GM06990 (cell line): ENCODE results near the gene SKP1.

Experiments
- DNase-seq: peaks from one replicate; pipeline ENCODE4 v3.0.0-alpha.2; 2011; ENCODE audit not compliant: insufficient read length; ENCODE audit errors: extremely low read depth
- H3K27me3 ChIP-seq: replicated peaks from 2 replicates; pipeline ENCODE4 v1.6.0; 2011; ENCODE audit warnings: low read length; ENCODE audit not compliant: control insufficient read depth, insufficient read depth
- H3K36me3 ChIP-seq: 2 replicates; pipeline ENCODE4 v1.5.1; 2011; ENCODE audit warnings: low read length; ENCODE audit not compliant: control insufficient read depth, insufficient read depth
- H3K4me3 ChIP-seq: replicated peaks from 2 replicates; pipeline ENCODE4 v1.5.1; 2011; ENCODE audit warnings: low read depth, mild to moderate bottlenecking, control low read depth, low read length
- TF ChIP-seq, protein P1 (sequence below): IDR thresholded peaks from 2 replicates; pipeline ENCODE4 v1.5.1; 2011; ENCODE audit warnings: low read length, control low read depth, mild to moderate bottlenecking, inconsistent platforms; ENCODE audit not compliant: insufficient read depth, poor library complexity, severe bottlenecking

The SKP1 gene

DNA sequence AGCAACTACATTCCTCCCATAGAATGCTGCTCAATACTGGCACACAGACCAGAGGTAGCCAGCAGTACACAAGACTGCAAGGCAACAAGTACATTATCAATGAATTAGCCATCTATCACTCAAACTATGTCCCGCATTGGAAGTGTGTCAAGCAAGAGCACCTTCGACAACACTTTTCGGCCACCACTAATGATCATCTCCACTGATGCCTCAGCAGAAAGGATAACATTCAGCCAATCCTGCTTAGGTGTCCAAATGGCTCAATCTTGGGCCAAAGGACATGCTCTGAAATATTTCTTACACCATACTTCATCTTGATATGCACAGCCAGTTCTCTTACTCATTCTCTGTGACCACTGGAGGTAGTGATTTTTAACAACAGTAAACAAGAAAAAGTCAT lies 25.0 kb downstream of the SKP1 start:
- DNase-seq, result no peak
- H3K4me3 ChIP-seq, result no peak overlapping the region
- TF ChIP-seq, protein P1, sequence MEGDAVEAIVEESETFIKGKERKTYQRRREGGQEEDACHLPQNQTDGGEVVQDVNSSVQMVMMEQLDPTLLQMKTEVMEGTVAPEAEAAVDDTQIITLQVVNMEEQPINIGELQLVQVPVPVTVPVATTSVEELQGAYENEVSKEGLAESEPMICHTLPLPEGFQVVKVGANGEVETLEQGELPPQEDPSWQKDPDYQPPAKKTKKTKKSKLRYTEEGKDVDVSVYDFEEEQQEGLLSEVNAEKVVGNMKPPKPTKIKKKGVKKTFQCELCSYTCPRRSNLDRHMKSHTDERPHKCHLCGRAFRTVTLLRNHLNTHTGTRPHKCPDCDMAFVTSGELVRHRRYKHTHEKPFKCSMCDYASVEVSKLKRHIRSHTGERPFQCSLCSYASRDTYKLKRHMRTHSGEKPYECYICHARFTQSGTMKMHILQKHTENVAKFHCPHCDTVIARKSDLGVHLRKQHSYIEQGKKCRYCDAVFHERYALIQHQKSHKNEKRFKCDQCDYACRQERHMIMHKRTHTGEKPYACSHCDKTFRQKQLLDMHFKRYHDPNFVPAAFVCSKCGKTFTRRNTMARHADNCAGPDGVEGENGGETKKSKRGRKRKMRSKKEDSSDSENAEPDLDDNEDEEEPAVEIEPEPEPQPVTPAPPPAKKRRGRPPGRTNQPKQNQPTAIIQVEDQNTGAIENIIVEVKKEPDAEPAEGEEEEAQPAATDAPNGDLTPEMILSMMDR, result no peak
- no peaks in the 10 kb centered on the region for H3K27me3 ChIP-seq
- peaks cover 20% of the 10 kb centered on the region for H3K36me3 ChIP-seq

GRCh38 chr5:134149571-134150303 lies 27.0 kb downstream of the SKP1 start:
- peaks cover 28% of the 10 kb centered on the region for H3K36me3 ChIP-seq
- H3K27me3 ChIP-seq, result no peaks in the 10 kb centered on the region
- H3K4me3 ChIP-seq, result no peak overlapping the region
- TF ChIP-seq, protein P1, result no peak
- no peak for DNase-seq

DNA sequence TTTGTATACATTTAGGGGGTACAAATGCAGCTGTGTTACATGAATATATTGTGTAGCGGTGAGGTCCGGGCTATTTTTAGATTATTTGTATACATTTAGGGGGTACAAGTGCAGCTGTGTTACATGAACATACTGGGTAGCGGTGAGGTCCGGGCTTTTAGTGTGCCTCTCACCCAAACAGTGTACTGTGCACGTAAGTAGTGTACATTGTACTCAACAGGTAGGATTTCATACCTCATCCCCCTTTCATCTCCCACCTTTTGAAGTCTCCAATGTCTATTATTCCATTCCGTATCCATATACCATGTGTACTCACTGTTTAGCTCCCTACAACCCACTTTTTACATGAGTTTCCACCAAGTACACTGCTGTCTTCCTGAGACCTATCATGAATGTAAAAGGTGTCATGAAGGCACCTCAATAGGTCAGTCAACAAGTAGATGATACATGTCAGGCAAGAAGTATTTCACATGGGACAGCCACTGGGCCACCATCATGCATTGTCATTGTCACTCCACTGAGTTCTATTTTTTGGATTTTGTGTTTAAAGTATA lies 27.7 kb downstream of the SKP1 start:
- H3K36me3 ChIP-seq, result peaks cover 33% of the 10 kb centered on the region
- no peaks in the 10 kb centered on the region for H3K27me3 ChIP-seq
- no peak for DNase-seq
- TF ChIP-seq, protein P1, result no peak
- H3K4me3 ChIP-seq, result no peak overlapping the region

DNA sequence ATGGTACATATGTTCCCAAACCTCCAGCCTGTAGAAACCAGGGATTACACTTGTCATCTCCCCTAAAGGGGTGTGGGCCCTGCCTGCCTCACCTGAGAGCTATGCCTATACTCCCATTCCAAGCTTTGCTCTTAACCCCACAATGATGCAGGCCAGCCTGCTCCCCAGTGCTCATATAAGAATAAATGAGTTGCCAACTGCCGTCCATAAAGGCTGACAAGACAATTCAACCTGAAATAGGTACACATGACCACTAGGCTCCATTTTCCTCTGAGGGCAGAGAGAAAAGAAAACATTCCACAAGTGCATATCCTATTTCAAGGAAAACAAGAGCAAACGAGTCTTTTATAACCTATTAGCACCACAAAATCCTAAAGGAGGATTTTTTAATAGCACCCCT lies 28.4 kb downstream of the SKP1 start:
- no peak for DNase-seq
- H3K36me3 ChIP-seq, result peaks cover 35% of the 10 kb centered on the region
- TF ChIP-seq, protein P1, result no peak
- no peak overlapping the region for H3K4me3 ChIP-seq
- no peaks in the 10 kb centered on the region for H3K27me3 ChIP-seq

- no peak overlapping the region for H3K4me3 ChIP-seq
- peaks cover 35% of the 10 kb centered on the region for H3K36me3 ChIP-seq
- TF ChIP-seq, protein P1, result no peak
- DNase-seq, result no peak
- H3K27me3 ChIP-seq, result no peaks in the 10 kb centered on the region
Measured at GRCh38 chr5:134146651-134147518, 29.9 kb downstream of the SKP1 start.
